H1 (cell line): ENCODE measurements around the gene MAGI3. TPM values are rescaled to one million over a fixed set of nuclear protein-coding genes. Genes with fewer than 3 reads are reported as not detected.

Experiments used
- CTCF ChIA-PET: fragments of 300-600 bp; sonication (Branson Sonifier 250); formaldehyde crosslinking; loops from one replicate; lab custom pipeline; 2021; ENCODE audit not compliant: partially characterized antibody; lab: Charles Lee
- POLR2A ChIA-PET: fragments of 300-600 bp; sonication (Branson Sonifier 250); formaldehyde crosslinking; loops from one replicate; lab custom pipeline; 2021; ENCODE audit warnings: inconsistent platforms; ENCODE audit not compliant: partially characterized antibody; lab: Charles Lee
- DNase-seq, 2 experiments: peaks; one replicate each; pipeline versions ENCODE4 v3.0.0 to v3.0.0-alpha.2; 2010 to 2022; ENCODE audit warnings: low spot score in 2 of 2, low read depth in 1 of 2, mixed read lengths in 1 of 2
- FAIRE-seq: peaks from 2 replicates; lab custom pipeline; 2011; peaks lifted over from hg19 to GRCh38; lab: Jason Lieb, UNC
- H2AFZ ChIP-seq: 2 replicates; pipeline ENCODE4 v1.8.1; 2012; ENCODE audit warnings: low read length, inconsistent platforms
- H2AK5ac ChIP-seq: 2 replicates; pipeline ENCODE4 v1.6.1; 2013; ENCODE audit warnings: low read depth, low read length
- H2BK120ac ChIP-seq: replicated peaks from 2 replicates; pipeline ENCODE3; 2013; ENCODE audit warnings: low read depth, low read length, inconsistent platforms
- H2BK12ac ChIP-seq: 2 replicates; pipeline ENCODE4 v1.6.1; 2013; ENCODE audit warnings: low read depth, low read length
- H2BK15ac ChIP-seq: 2 replicates; pipeline ENCODE4 v1.6.1; 2013; ENCODE audit warnings: low read length
- H2BK20ac ChIP-seq: 2 replicates; pipeline ENCODE4 v1.6.1; 2013; ENCODE audit warnings: low read length
- H2BK5ac ChIP-seq: 2 replicates; pipeline ENCODE4 v1.6.1; 2013; ENCODE audit warnings: low read depth, low read length
- H3K14ac ChIP-seq: 2 replicates; pipeline ENCODE4 v1.6.1; 2013; ENCODE audit warnings: inconsistent platforms; ENCODE audit not compliant: insufficient read length
- H3K18ac ChIP-seq: 2 replicates; pipeline ENCODE4 v1.6.1; 2013; ENCODE audit warnings: low read length; ENCODE audit errors: extremely low read depth
- H3K23ac ChIP-seq: 2 replicates; pipeline ENCODE4 v1.6.1; 2013; ENCODE audit warnings: inconsistent platforms; ENCODE audit not compliant: insufficient read length
- H3K23me2 ChIP-seq: 2 replicates; pipeline ENCODE4 v1.6.1; 2013; ENCODE audit warnings: low read depth, low read length
- H3K27ac ChIP-seq: 2 replicates; pipeline ENCODE4 v1.6.1; 2011; ENCODE audit warnings: low read depth, low read length, inconsistent platforms
- H3K27me3 ChIP-seq, 4 experiments: replicated peaks in 1 of 4; 1 replicate in 1 of 4; 2 replicates in 3 of 4; pipeline versions ENCODE4 v1.6.1 to v1.8.1; 2011 to 2013; ENCODE audit warnings: low read length in 3 of 4, mild to moderate bottlenecking in 3 of 4, inconsistent platforms in 2 of 4, mixed read lengths in 2 of 4, moderate library complexity in 1 of 4; ENCODE audit not compliant: control insufficient read depth in 3 of 4, insufficient read depth in 3 of 4; ENCODE audit errors: extremely low read depth in 1 of 4
- H3K36me3 ChIP-seq, 4 experiments: 2 replicates each; pipeline versions ENCODE4 v1.6.1 to v1.8.1; 2011 to 2013; ENCODE audit warnings: mild to moderate bottlenecking in 4 of 4, low read length in 3 of 4, moderate library complexity in 2 of 4, control low read depth in 1 of 4, inconsistent platforms in 1 of 4; ENCODE audit not compliant: insufficient read depth in 4 of 4, control insufficient read depth in 2 of 4
- H3K4ac ChIP-seq: replicated peaks from 2 replicates; pipeline ENCODE3; 2013; ENCODE audit warnings: low read length, low read depth, mixed read lengths, inconsistent platforms; ENCODE audit not compliant: insufficient read length
- H3K4me1 ChIP-seq, 4 experiments: replicated peaks in 1 of 4; 1 replicate in 1 of 4; 2 replicates in 3 of 4; pipeline versions ENCODE4 v1.6.1 to v1.8.1; 2011 to 2013; ENCODE audit warnings: low read length in 3 of 4, inconsistent platforms in 2 of 4, mixed read lengths in 1 of 4; ENCODE audit not compliant: insufficient read depth in 4 of 4, control insufficient read depth in 3 of 4
- H3K4me2 ChIP-seq, 2 experiments: 2 replicates each; pipeline versions ENCODE4 v1.6.1 to v1.8.1; 2011 to 2013; ENCODE audit warnings: low read depth in 2 of 2, low read length in 2 of 2, control low read depth in 1 of 2, inconsistent platforms in 1 of 2, mild to moderate bottlenecking in 1 of 2; ENCODE audit not compliant: insufficient read depth in 1 of 2
- H3K4me3 ChIP-seq, 4 experiments: fragments of 200-600, 300-600 bp in 1 of 4; sonication (generic), shearing (Covaris generic), sonication (Bioruptor Twin) in 1 of 4; 2 replicates each; pipeline versions ENCODE4 v1.5.1 to v1.8.1; 2011 to 2016; ENCODE audit warnings: low read length in 4 of 4, low read depth in 3 of 4, control low read depth in 2 of 4, inconsistent platforms in 2 of 4, mild to moderate bottlenecking in 2 of 4, mixed read lengths in 1 of 4, moderate library complexity in 1 of 4; ENCODE audit not compliant: insufficient read depth in 2 of 4; ENCODE audit errors: extremely low read depth in 1 of 4
- H3K56ac ChIP-seq: replicated peaks from 2 replicates; pipeline ENCODE3; 2013; ENCODE audit warnings: low read depth, mild to moderate bottlenecking, mixed read lengths, low read length, inconsistent platforms; ENCODE audit not compliant: insufficient read length
- H3K79me1 ChIP-seq: 2 replicates; pipeline ENCODE4 v1.6.1; 2013; ENCODE audit warnings: low read depth, low read length, control low read depth
- H3K79me2 ChIP-seq, 2 experiments: 2 replicates each; pipeline versions ENCODE4 v1.6.1 to v1.8.1; 2012 to 2013; ENCODE audit warnings: low read length in 2 of 2, mild to moderate bottlenecking in 2 of 2, inconsistent platforms in 1 of 2; ENCODE audit not compliant: insufficient read depth in 2 of 2, control insufficient read depth in 1 of 2
- H3K9ac ChIP-seq, 4 experiments: replicated peaks in 1 of 4; 1 replicate in 1 of 4; 2 replicates in 3 of 4; pipeline versions ENCODE4 v1.6.1 to v1.8.1; 2011 to 2013; ENCODE audit warnings: low read depth in 3 of 4, low read length in 3 of 4, control low read depth in 2 of 4, mild to moderate bottlenecking in 2 of 4, moderate library complexity in 2 of 4, inconsistent platforms in 1 of 4; ENCODE audit errors: extremely low read depth in 1 of 4
- H3K9me3 ChIP-seq, 2 experiments: 2 replicates each; pipeline versions ENCODE4 v1.6.1 to v1.8.1; 2012 to 2013; ENCODE audit warnings: mild to moderate bottlenecking in 2 of 2, moderate library complexity in 2 of 2, control low read depth in 1 of 2, inconsistent platforms in 1 of 2, low read depth in 1 of 2, low read length in 1 of 2, mixed read lengths in 1 of 2; ENCODE audit not compliant: insufficient read depth in 2 of 2
- H4K20me1 ChIP-seq, 2 experiments: replicated peaks in 1 of 2; 2 replicates each; pipeline versions ENCODE3 to v1.8.1; 2011 to 2013; ENCODE audit warnings: inconsistent platforms in 2 of 2, low read length in 2 of 2, mild to moderate bottlenecking in 1 of 2; ENCODE audit not compliant: insufficient read depth in 2 of 2, control insufficient read depth in 1 of 2
- H4K5ac ChIP-seq: 2 replicates; pipeline ENCODE4 v1.6.1; 2013; ENCODE audit warnings: low read length, low read depth, mixed read lengths, inconsistent platforms; ENCODE audit not compliant: insufficient read length
- H4K8ac ChIP-seq: 2 replicates; pipeline ENCODE4 v1.8.0; 2013; ENCODE audit warnings: mild to moderate bottlenecking, moderate library complexity, low read length, inconsistent platforms; ENCODE audit not compliant: insufficient read depth; ENCODE audit errors: extremely low read depth
- H4K91ac ChIP-seq: replicated peaks from 2 replicates; pipeline ENCODE3; 2013; ENCODE audit warnings: low read length, mixed read lengths, inconsistent platforms; ENCODE audit not compliant: insufficient read length
- ASH2L ChIP-seq: fragments of 200-600, 300-600 bp; sonication (generic); IDR thresholded peaks from one replicate; pipeline ENCODE4 v1.7.1; 2017; ENCODE audit warnings: low read length
- BACH1 ChIP-seq: IDR thresholded peaks from 2 replicates; pipeline ENCODE4 v1.6.1; 2012; ENCODE audit warnings: low read length, improper control_type of control experiment
- BCL11A ChIP-seq, 2 experiments: IDR thresholded peaks; one replicate each; pipeline ENCODE4 v1.6.1; 2011; ENCODE audit warnings: low read depth in 2 of 2, low read length in 2 of 2, mild to moderate bottlenecking in 2 of 2
- CTCF ChIP-seq, 3 experiments: IDR thresholded peaks; 1 replicate in 2 of 3; 2 replicates in 1 of 3; pipeline versions ENCODE4 v1.5.1 to v1.6.1; 2011; ENCODE audit warnings: low read length in 3 of 3, mild to moderate bottlenecking in 3 of 3, inconsistent platforms in 2 of 3, low read depth in 1 of 3, moderate library complexity in 1 of 3; ENCODE audit not compliant: insufficient read depth in 1 of 3; ENCODE audit errors: control extremely low read depth in 1 of 3
- EGR1 ChIP-seq: IDR thresholded peaks from 2 replicates; pipeline ENCODE4 v1.6.1; 2011; ENCODE audit warnings: low read depth, low read length, borderline replicate concordance
- HDAC2 ChIP-seq, 2 experiments: fragments of 300-600 bp in 1 of 2; sonication (generic) in 1 of 2; IDR thresholded peaks; 2 replicates each; pipeline ENCODE4 v1.6.1; 2011 to 2012; ENCODE audit warnings: low read depth in 2 of 2, low read length in 2 of 2, mild to moderate bottlenecking in 2 of 2, moderate library complexity in 2 of 2, borderline replicate concordance in 1 of 2, inconsistent platforms in 1 of 2
- HDAC6 ChIP-seq: IDR thresholded peaks from one replicate; pipeline ENCODE4 v1.7.1; 2012; ENCODE audit warnings: low read depth, mild to moderate bottlenecking, inconsistent platforms, low read length, moderate library complexity
- SIRT6 ChIP-seq: IDR thresholded peaks from one replicate; pipeline ENCODE4 v1.7.1; 2012; ENCODE audit warnings: low read length, inconsistent platforms
- SUZ12 ChIP-seq: fragments of 200-600 bp; sonication (generic); IDR thresholded peaks from 2 replicates; pipeline ENCODE4 v1.6.1; 2012; ENCODE audit warnings: mild to moderate bottlenecking, inconsistent platforms, low read length, moderate library complexity, mixed read lengths
- TCF12 ChIP-seq: IDR thresholded peaks from 2 replicates; pipeline ENCODE4 v1.6.1; 2011; ENCODE audit warnings: low read depth, mild to moderate bottlenecking, low read length
- WGBS, 2 experiments: shearing (Covaris generic) in 1 of 2; methylation state at CpG; one replicate each; pipeline versions ENCODE4 v1.1.6 to v1.1.7; 2013 to 2015; ENCODE audit warnings: low lambda C conversion rate in 2 of 2, mixed read lengths in 2 of 2, inconsistent platforms in 1 of 2, low coverage in 1 of 2, missing lambda C conversion rate in 1 of 2; ENCODE audit not compliant: insufficient replicate concordance in 2 of 2, insufficient coverage in 1 of 2, insufficient read length in 1 of 2; ENCODE audit errors: extremely low coverage in 1 of 2, missing lambda C conversion rate in 1 of 2; 5-methylcytosine and 5-hydroxymethylcytosine counted together
- polyA plus RNA-seq, 7 experiments: library from polyadenylated mRNA; depleted of rRNA in 3 of 7; stranded (reverse) in 5 of 7; unstranded in 2 of 7; fragments of >200 nt in 5 of 7; fragments of 200-250 nt in 2 of 7; gene quantifications; 1 replicate in 5 of 7; 2 replicates in 1 of 7; 4 replicates in 1 of 7; pipeline versions ENCODE4 v1.2.1 to v1.2.3, GENCODE V29; 2011 to 2013; ENCODE audit warnings: missing spikeins in 2 of 7, mixed read lengths in 2 of 7
- total RNA-seq: library from RNA; stranded (reverse); fragmentation: NEBNext Ultra II Directional; extraction: Animal tissue kit (Norgen Biotek cat#: 25700); gene quantifications from 2 replicates; pipeline ENCODE4 v1.2.1, GENCODE V29; 2021

MAGI3 gene
- total and polyA plus RNA-seq, 2 of the 8 experiments (the other 6 are each of a cell fraction or from before 2014, with no cell fraction given), result 2.3 to 7.8 TPM

- Histone ChIP-seq H2BK15ac (no peak overlapping the region), H3K27ac (no peak overlapping the region), H2BK12ac (no peak overlapping the region), H3K4me1 (no peaks in the 10 kb centered on the region), H3K9me3 (no peaks in the 10 kb centered on the region), H3K79me2 (no peaks in the 10 kb centered on the region), H3K36me3 (no peaks in the 10 kb centered on the region), H4K91ac (no peak overlapping the region), H3K4ac (no peak overlapping the region), H3K14ac (no peak overlapping the region), H3K9ac (no peak overlapping the region), H3K23ac (no peak overlapping the region), H2BK120ac (no peak overlapping the region), H3K79me1 (no peaks in the 10 kb centered on the region), H3K56ac (no peak overlapping the region), H2BK5ac (no peak overlapping the region), H3K4me3 (no peak overlapping the region), H4K8ac (no peak overlapping the region), H3K18ac (no peak overlapping the region), H4K5ac (no peak overlapping the region), H3K27me3 (no peaks in the 10 kb centered on the region), H2AK5ac (no peak overlapping the region), H2AFZ (no peak overlapping the region), H3K4me2 (no peak overlapping the region), H2BK20ac (no peak overlapping the region), H3K23me2 (no peaks in the 10 kb centered on the region), H4K20me1 (no peaks in the 10 kb centered on the region)
- no peak for DNase-seq
- WGBS, 2 experiments, result 97% methylated on average over 3 of the region's 3 CpGs; no CpG with 5 or more reads in 1 of the 2 experiments
- ChIA-PET CTCF (no interaction called here), POLR2A (no interaction called here)
- no peak for FAIRE-seq
- TF ChIP-seq BACH1, result no peak
- no peak for TF ChIP-seq CTCF (IDR thresholded peaks at IDR 0.05; ENCODE audit: control extremely low read depth in 1 of 3, insufficient read depth in 1 of 3, low read depth in 1 of 3, low read length in 3 of 3)
- TF ChIP-seq HDAC6, result no peak
- no peak for TF ChIP-seq HDAC2 (IDR thresholded peaks at IDR 0.05; ENCODE audit: borderline replicate concordance in 1 of 2, low read depth in 2 of 2, low read length in 2 of 2)
- TF ChIP-seq BCL11A (IDR thresholded peaks at IDR 0.05; ENCODE audit: low read depth in 2 of 2, low read length in 2 of 2), result no peak
- no peak for TF ChIP-seq ASH2L
- TF ChIP-seq TCF12, result no peak
- TF ChIP-seq EGR1, result no peak
- no peak for TF ChIP-seq SUZ12
- TF ChIP-seq SIRT6, result no peak
Measured at GRCh38 chr1:113363935-113364334, 26.4 kb upstream of the MAGI3 start.
